PFSK-1 (cell line): ENCODE results near the gene ELOVL6.

Experiments
- POLR2AphosphoS5 ChIP-seq: IDR thresholded peaks from 2 replicates; pipeline ENCODE4 v1.6.1; 2012; ENCODE audit warnings: low read depth, mild to moderate bottlenecking, control low read depth, low read length, moderate library complexity
- REST ChIP-seq, 2 experiments: IDR thresholded peaks; 2 replicates each; pipeline versions ENCODE4 v1.6.1 to v1.8.0; 2011 to 2012; ENCODE audit warnings: low read depth in 2 of 2, low read length in 2 of 2, control low read depth in 1 of 2, inconsistent platforms in 1 of 2, mild to moderate bottlenecking in 1 of 2, moderate library complexity in 1 of 2; ENCODE audit not compliant: insufficient read depth in 1 of 2

- no peak for TF ChIP-seq POLR2AphosphoS5
- TF ChIP-seq REST (IDR thresholded peaks at IDR 0.05; ENCODE audit: insufficient read depth in 1 of 2, low read depth in 2 of 2, low read length in 2 of 2) = no peak
These were observed 15.4 kb downstream of the ELOVL6 start for GRCh38 chr4:110183058-110183457.
